Neural cell (in vitro differentiated cells): Measurements from ENCODE around the gene SLC34A1. TPM values are rescaled to one million over a fixed set of nuclear protein-coding genes. Genes with fewer than 3 reads are reported as not detected.
"Not testable (repeated sequence)": the region's sequence is repeated elsewhere in the genome, so short reads cannot be mapped to it uniquely, and the experiment has no call there.

Source experiments
- H2AFZ ChIP-seq: fragments of 200-600, 300-800 bp; sonication (generic), shearing (Covaris generic); 2 replicates; pipeline ENCODE4 v1.6.0; 2014; ENCODE audit warnings: low read depth, mild to moderate bottlenecking, antibody characterized with exemption, low read length, moderate library complexity
- H3F3A ChIP-seq: fragments of 200-600 bp; shearing (Covaris generic); 2 replicates; pipeline ENCODE4 v1.6.1; 2016; ENCODE audit warnings: mild to moderate bottlenecking, moderate library complexity, mixed read lengths, antibody characterized with exemption, low read length; ENCODE audit not compliant: insufficient read depth, poor library complexity, severe bottlenecking
- H3K27ac ChIP-seq: fragments of 200-600, 300-800 bp; sonication (generic), shearing (Covaris generic); 2 replicates; pipeline ENCODE4 v1.5.1; 2014; ENCODE audit warnings: mild to moderate bottlenecking, low read length, moderate library complexity
- H3K27me3 ChIP-seq: fragments of 300-800, 200-600 bp; sonication (generic), shearing (Covaris generic); 2 replicates; pipeline ENCODE4 v1.6.0; 2014; ENCODE audit warnings: mild to moderate bottlenecking, low read depth, low read length, moderate library complexity; ENCODE audit not compliant: insufficient read depth
- H3K36me3 ChIP-seq: fragments of 300-800, 200-600 bp; sonication (generic), shearing (Covaris generic); 2 replicates; pipeline ENCODE4 v1.5.1; 2014; ENCODE audit warnings: mild to moderate bottlenecking, antibody characterized with exemption, low read length, moderate library complexity; ENCODE audit not compliant: insufficient read depth
- H3K4me2 ChIP-seq: fragments of 300-800, 200-600 bp; sonication (generic), shearing (Covaris generic); 2 replicates; pipeline ENCODE4 v1.6.0; 2014; ENCODE audit warnings: mild to moderate bottlenecking, low read length
- H3K4me3 ChIP-seq: fragments of 300-800, 200-600 bp; sonication (generic), shearing (Covaris generic); 2 replicates; pipeline ENCODE4 v1.5.1; 2014; ENCODE audit warnings: mild to moderate bottlenecking, low read length, moderate library complexity
- H3K79me2 ChIP-seq: fragments of 200-600 bp; shearing (Covaris generic); replicated peaks from 2 replicates; pipeline ENCODE4 v1.6.0; 2014; ENCODE audit warnings: mild to moderate bottlenecking, low read length, moderate library complexity; ENCODE audit not compliant: insufficient read depth
- H3K9ac ChIP-seq: fragments of 300-800, 200-600 bp; sonication (generic), shearing (Covaris generic); 2 replicates; pipeline ENCODE4 v1.6.1; 2016; ENCODE audit warnings: mild to moderate bottlenecking, low read length, mixed read lengths
- H3K9me2 ChIP-seq: fragments of 200-600 bp; shearing (Covaris generic); 2 replicates; pipeline ENCODE4 v1.6.1; 2016; ENCODE audit warnings: mild to moderate bottlenecking, low read length, mixed read lengths; ENCODE audit not compliant: insufficient read depth
- H3K9me3 ChIP-seq: fragments of 200-600, 300-800 bp; sonication (generic), shearing (Covaris generic); 2 replicates; pipeline ENCODE4 v1.6.1; 2016; ENCODE audit warnings: mild to moderate bottlenecking, mixed run types, low read length, moderate library complexity, mixed read lengths
- H4K20me1 ChIP-seq: fragments of 200-600 bp; shearing (Covaris generic); 2 replicates; pipeline ENCODE4 v1.6.1; 2016; ENCODE audit warnings: mild to moderate bottlenecking, mixed run types; ENCODE audit not compliant: insufficient read depth
- CTCF ChIP-seq: fragments of 450-650 bp; IDR thresholded peaks from 2 replicates; pipeline ENCODE4 v1.5.1; 2014; ENCODE audit warnings: antibody characterized with exemption, mild to moderate bottlenecking, moderate library complexity; ENCODE audit not compliant: poor library complexity, severe bottlenecking
- EP300 ChIP-seq: fragments of 450-650 bp; conservative IDR thresholded peaks from 2 replicates; pipeline ENCODE4 v1.6.1; 2014; ENCODE audit warnings: antibody characterized with exemption, mild to moderate bottlenecking, moderate library complexity; ENCODE audit not compliant: poor library complexity, severe bottlenecking
- EZH2 ChIP-seq: fragments of 200-600, 300-800 bp; shearing (Covaris generic), sonication (generic); IDR thresholded peaks from 2 replicates; pipeline ENCODE4 v1.6.1; 2014; ENCODE audit warnings: antibody characterized with exemption, low read length, borderline replicate concordance, mild to moderate bottlenecking; ENCODE audit not compliant: insufficient read depth, poor library complexity, severe bottlenecking
- MXI1 ChIP-seq: fragments of 450-650 bp; conservative IDR thresholded peaks from 2 replicates; pipeline ENCODE4 v1.6.1; 2014; ENCODE audit warnings: antibody characterized with exemption, mild to moderate bottlenecking; ENCODE audit not compliant: poor library complexity, severe bottlenecking
- POLR2AphosphoS5 ChIP-seq: IDR thresholded peaks from 2 replicates; pipeline ENCODE4 v1.6.1; 2012
- RAD21 ChIP-seq: fragments of 450-650 bp; conservative IDR thresholded peaks from 2 replicates; pipeline ENCODE4 v1.6.1; 2014; ENCODE audit warnings: antibody characterized with exemption, mild to moderate bottlenecking, moderate library complexity
- REST ChIP-seq: IDR thresholded peaks from 2 replicates; pipeline ENCODE4 v1.6.1; 2012; ENCODE audit warnings: borderline replicate concordance
- SMC3 ChIP-seq: fragments of 450-650 bp; conservative IDR thresholded peaks from 2 replicates; pipeline ENCODE4 v1.6.1; 2014; ENCODE audit warnings: antibody characterized with exemption, mild to moderate bottlenecking, moderate library complexity; ENCODE audit not compliant: poor library complexity
- TAF1 ChIP-seq: IDR thresholded peaks from 2 replicates; pipeline ENCODE4 v1.6.1; 2012; ENCODE audit warnings: low read depth
- polyA plus RNA-seq: library from polyadenylated mRNA; depleted of rRNA; stranded (reverse); fragments of >200 nt; gene quantifications from 2 replicates; pipeline ENCODE4 v1.2.3, GENCODE V29; 2014

The SLC34A1 gene
- polyA plus RNA-seq, 1 donor from 2014 or later: not detected

- Histone ChIP-seq H3K36me3 (no peaks in the 10 kb centered on the region), H3K9me2 (no peaks in the 10 kb centered on the region), H2AFZ (no peak overlapping the region), H3K4me2 (no peak overlapping the region), H3K9me3 (no peaks in the 10 kb centered on the region), H3K79me2 (no peaks in the 10 kb centered on the region), H3K27me3 (no peaks in the 10 kb centered on the region), H3F3A (no peaks in the 10 kb centered on the region), H4K20me1 (no peaks in the 10 kb centered on the region), H3K9ac (no peak overlapping the region), H3K27ac (no peak overlapping the region), H3K4me3 (no peak overlapping the region)
- TF ChIP-seq SMC3 (no peak), CTCF (no peak), POLR2AphosphoS5 (no peak), EP300 (no peak), EZH2 (no peak), MXI1 (no peak), REST (no peak), TAF1 (no peak)
These were observed 10.0 kb upstream of the SLC34A1 start for GRCh38 chr5:177374211-177374610.

- not testable (repeated sequence) for H3K9me2 ChIP-seq, H2AFZ ChIP-seq, H3K4me3 ChIP-seq, H3K79me2 ChIP-seq, H3K27me3 ChIP-seq, H3K36me3 ChIP-seq, H3K9ac ChIP-seq, H3K27ac ChIP-seq, H3F3A ChIP-seq, H4K20me1 ChIP-seq, H3K9me3 ChIP-seq, H3K4me2 ChIP-seq
These were observed 8.7 kb upstream of the SLC34A1 start for GRCh38 chr5:177375516-177375915.

GRCh38 chr5:177376107-177376506, 8.1 kb upstream of the SLC34A1 start:
- TF ChIP-seq CTCF (no peak), EP300 (no peak), TAF1 (no peak), EZH2 (no peak), MXI1 (no peak), REST (no peak), RAD21 (no peak), POLR2AphosphoS5 (no peak), SMC3 (no peak)
- Histone ChIP-seq H2AFZ (no peak overlapping the region), H3K27ac (no peak overlapping the region), H3K4me2 (no peak overlapping the region), H3K9me2 (no peaks in the 10 kb centered on the region), H3K9me3 (no peaks in the 10 kb centered on the region), H3K36me3 (no peaks in the 10 kb centered on the region), H3K4me3 (no peak overlapping the region), H4K20me1 (no peaks in the 10 kb centered on the region), H3K79me2 (no peaks in the 10 kb centered on the region), H3K27me3 (no peaks in the 10 kb centered on the region), H3K9ac (no peak overlapping the region), H3F3A (no peaks in the 10 kb centered on the region)
